Measurements from ENCODE around the gene HOXD12. TPM values are rescaled to one million over a fixed set of nuclear protein-coding genes. Genes with fewer than 3 reads are reported as not detected.

Gene HOXD12
- total RNA-seq, 1 experiment from 2014 or later, result 0.27 TPM

DNA sequence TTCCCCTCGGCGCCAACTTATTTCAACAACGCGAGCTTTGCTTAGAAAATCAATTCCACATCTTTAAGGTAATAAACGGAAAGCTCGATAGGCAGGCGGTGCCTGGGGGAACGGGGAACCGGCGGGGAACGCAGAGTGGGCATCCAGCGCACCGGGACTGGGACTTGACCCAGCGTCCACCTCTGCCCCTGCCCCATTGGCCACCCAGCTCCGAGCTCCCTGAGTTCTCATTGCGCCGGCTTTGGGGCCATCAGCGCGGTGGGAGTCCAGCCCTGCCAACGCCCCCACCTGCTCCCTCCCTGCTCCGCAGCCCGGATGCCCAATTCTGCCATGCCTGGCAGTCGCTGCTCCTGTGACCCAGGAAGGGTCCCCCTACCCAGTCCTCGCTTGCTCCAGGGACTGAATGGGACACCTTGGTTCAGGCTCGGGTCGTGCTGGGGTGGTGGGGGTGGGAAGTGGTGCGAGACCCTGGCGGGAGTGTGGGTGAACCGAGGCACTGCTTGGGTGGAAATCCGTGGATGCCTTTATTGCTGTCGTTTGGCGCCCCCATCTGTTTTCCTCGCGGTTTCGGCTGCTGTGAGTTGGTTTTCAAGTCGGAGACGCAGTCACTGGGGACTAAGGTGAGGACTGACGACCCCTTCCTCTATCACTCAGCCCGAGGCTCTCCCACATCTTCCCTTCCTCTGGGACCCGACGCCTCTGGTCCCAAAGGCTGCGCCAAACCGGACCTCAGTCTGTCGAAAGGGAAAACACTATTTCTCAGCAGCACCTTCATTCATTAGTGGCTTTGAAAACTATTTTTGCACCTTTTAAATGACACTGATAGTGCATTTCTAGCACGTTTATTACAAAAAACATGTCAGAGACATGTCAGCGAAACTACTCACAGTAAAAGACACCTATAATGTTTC lies 13.5 kb upstream of the HOXD12 start:
- ATAC-seq (peak; percentile 46; the same call in 1 of the 2 replicates), DNase-seq (ENCODE audit: low read depth, low spot score) (peak; percentile 13)
- Histone ChIP-seq H3K36me3 (ENCODE audit: control insufficient read depth in 1 of 2, insufficient read depth in 2 of 2, low read length in 2 of 2) (no peaks in the 10 kb centered on the region), H3K27ac (ENCODE audit: low read depth, low read length) (no peak overlapping the region), H3K9me3 (ENCODE audit: control insufficient read depth in 1 of 2, insufficient read depth in 1 of 2, low read depth in 1 of 2, low read length in 2 of 2) (no peaks in the 10 kb centered on the region; a peak in 1 of 4 replicates), H3K9me2 (ENCODE audit: insufficient read depth) (no peaks in the 10 kb centered on the region), H3K4me1 (ENCODE audit: control insufficient read depth in 1 of 2, insufficient read depth in 2 of 2, low read length in 2 of 2) (no peaks in the 10 kb centered on the region), H3K79me2 (ENCODE audit: insufficient read depth, low read length) (no peaks in the 10 kb centered on the region), H4K20me1 (ENCODE audit: insufficient read depth) (no peaks in the 10 kb centered on the region), H3K4me2 (ENCODE audit: low read length) (no peak overlapping the region), H3K4me3 (replicated peaks in 1 of 2; ENCODE audit: low read depth in 1 of 2, low read length in 2 of 2) (no peak overlapping the region), H3K27me3 (ENCODE audit: insufficient read depth, low read length) (no peaks in the 10 kb centered on the region), H3K9ac (ENCODE audit: low read length) (no peak overlapping the region), H2AFZ (ENCODE audit: low read depth, low read length, poor library complexity, severe bottlenecking) (no peak overlapping the region)
- ChIA-PET POLR2A (no interaction called here), CTCF (no interaction called here), RAD21 (ENCODE audit: low non-redundant PET in 1 of 2, low total read pairs in 2 of 2, uncharacterized antibody in 2 of 2, unreplicated experiment in 2 of 2) (no interaction called here)
- intact Hi-C loops (cut with micrococcal nuclease), result loop anchor here (2.0 to 5.0 kb wide), 2 partner anchors 395 to 1049 kb away; no protein-coding TSS in a partner anchor
- no TSS peak for BruUV-seq (replicated peaks)
- TF ChIP-seq RAD21 (IDR thresholded peaks at IDR 0.05; ENCODE audit: low read depth) (peak; percentile 75), POLR2AphosphoS5 (IDR thresholded peaks at IDR 0.05; ENCODE audit: low read depth, low read length) (no peak), EZH2 (IDR thresholded peaks at IDR 0.05) (no peak), SRF (IDR thresholded peaks at IDR 0.05; ENCODE audit: low read depth) (no peak), YY1 (IDR thresholded peaks at IDR 0.05; ENCODE audit: extremely low read depth, insufficient replicate concordance, low read depth, low read length) (no peak), JUND (IDR thresholded peaks at IDR 0.05) (no peak), FOSL1 (IDR thresholded peaks at IDR 0.05; ENCODE audit: low read depth) (no peak)
- TF ChIP-seq, protein P1, sequence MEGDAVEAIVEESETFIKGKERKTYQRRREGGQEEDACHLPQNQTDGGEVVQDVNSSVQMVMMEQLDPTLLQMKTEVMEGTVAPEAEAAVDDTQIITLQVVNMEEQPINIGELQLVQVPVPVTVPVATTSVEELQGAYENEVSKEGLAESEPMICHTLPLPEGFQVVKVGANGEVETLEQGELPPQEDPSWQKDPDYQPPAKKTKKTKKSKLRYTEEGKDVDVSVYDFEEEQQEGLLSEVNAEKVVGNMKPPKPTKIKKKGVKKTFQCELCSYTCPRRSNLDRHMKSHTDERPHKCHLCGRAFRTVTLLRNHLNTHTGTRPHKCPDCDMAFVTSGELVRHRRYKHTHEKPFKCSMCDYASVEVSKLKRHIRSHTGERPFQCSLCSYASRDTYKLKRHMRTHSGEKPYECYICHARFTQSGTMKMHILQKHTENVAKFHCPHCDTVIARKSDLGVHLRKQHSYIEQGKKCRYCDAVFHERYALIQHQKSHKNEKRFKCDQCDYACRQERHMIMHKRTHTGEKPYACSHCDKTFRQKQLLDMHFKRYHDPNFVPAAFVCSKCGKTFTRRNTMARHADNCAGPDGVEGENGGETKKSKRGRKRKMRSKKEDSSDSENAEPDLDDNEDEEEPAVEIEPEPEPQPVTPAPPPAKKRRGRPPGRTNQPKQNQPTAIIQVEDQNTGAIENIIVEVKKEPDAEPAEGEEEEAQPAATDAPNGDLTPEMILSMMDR (IDR thresholded peaks at IDR 0.05 in 2 of 3, conservative IDR thresholded peaks at IDR 0.05 in 1 of 3; ENCODE audit: borderline replicate concordance in 1 of 3, insufficient read depth in 1 of 3, low read depth in 2 of 3, low read length in 2 of 3), result peak; percentile 37 to 52 (median 45); a peak in 4 of 6 replicates
- TF ChIP-seq, protein P2, sequence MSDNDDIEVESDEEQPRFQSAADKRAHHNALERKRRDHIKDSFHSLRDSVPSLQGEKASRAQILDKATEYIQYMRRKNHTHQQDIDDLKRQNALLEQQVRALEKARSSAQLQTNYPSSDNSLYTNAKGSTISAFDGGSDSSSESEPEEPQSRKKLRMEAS (IDR thresholded peaks at IDR 0.05), result no peak
- TF ChIP-seq, protein P3, sequence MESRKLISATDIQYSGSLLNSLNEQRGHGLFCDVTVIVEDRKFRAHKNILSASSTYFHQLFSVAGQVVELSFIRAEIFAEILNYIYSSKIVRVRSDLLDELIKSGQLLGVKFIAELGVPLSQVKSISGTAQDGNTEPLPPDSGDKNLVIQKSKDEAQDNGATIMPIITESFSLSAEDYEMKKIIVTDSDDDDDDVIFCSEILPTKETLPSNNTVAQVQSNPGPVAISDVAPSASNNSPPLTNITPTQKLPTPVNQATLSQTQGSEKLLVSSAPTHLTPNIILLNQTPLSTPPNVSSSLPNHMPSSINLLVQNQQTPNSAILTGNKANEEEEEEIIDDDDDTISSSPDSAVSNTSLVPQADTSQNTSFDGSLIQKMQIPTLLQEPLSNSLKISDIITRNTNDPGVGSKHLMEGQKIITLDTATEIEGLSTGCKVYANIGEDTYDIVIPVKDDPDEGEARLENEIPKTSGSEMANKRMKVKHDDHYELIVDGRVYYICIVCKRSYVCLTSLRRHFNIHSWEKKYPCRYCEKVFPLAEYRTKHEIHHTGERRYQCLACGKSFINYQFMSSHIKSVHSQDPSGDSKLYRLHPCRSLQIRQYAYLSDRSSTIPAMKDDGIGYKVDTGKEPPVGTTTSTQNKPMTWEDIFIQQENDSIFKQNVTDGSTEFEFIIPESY (IDR thresholded peaks at IDR 0.05; ENCODE audit: extremely low read depth, insufficient replicate concordance, low read length), result no peak

Measured in HCT116 (cell line).